ENCODE data around the gene GLIS2.

GLIS2 gene

DNA sequence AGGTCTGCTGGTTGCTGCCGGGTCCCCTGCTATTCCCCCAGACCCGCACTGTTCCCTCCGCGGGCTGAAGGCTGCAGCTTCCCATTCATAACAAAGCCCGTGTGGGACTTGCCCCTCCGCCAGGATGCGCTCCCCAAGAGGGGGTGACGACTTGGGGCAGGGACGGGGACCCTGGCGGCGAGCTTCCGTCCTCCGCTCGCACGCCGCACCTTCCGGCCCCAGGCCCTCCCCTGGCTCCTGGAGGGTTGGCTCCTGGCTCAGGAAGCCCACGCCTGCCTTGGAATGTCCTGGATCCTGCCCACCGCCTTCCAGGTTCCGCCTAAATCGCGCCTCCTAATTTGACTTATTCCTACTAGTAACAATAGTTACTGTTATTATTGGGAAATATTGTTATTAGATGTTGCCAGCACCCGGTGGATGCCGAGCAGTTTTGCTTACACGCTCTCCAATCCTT lies 42.0 kb upstream of the GLIS2 start:
- TF ChIP-seq, protein P1, sequence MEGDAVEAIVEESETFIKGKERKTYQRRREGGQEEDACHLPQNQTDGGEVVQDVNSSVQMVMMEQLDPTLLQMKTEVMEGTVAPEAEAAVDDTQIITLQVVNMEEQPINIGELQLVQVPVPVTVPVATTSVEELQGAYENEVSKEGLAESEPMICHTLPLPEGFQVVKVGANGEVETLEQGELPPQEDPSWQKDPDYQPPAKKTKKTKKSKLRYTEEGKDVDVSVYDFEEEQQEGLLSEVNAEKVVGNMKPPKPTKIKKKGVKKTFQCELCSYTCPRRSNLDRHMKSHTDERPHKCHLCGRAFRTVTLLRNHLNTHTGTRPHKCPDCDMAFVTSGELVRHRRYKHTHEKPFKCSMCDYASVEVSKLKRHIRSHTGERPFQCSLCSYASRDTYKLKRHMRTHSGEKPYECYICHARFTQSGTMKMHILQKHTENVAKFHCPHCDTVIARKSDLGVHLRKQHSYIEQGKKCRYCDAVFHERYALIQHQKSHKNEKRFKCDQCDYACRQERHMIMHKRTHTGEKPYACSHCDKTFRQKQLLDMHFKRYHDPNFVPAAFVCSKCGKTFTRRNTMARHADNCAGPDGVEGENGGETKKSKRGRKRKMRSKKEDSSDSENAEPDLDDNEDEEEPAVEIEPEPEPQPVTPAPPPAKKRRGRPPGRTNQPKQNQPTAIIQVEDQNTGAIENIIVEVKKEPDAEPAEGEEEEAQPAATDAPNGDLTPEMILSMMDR (IDR thresholded peaks at IDR 0.05; ENCODE audit: low read length, missing control alignments), result no peak
- peak; percentile 75 for DNase-seq (ENCODE audit: low read depth)
- peak overlapping the region; percentile 83 for H3K4me3 ChIP-seq (replicated peaks; ENCODE audit: low read depth, low read length)

DNA sequence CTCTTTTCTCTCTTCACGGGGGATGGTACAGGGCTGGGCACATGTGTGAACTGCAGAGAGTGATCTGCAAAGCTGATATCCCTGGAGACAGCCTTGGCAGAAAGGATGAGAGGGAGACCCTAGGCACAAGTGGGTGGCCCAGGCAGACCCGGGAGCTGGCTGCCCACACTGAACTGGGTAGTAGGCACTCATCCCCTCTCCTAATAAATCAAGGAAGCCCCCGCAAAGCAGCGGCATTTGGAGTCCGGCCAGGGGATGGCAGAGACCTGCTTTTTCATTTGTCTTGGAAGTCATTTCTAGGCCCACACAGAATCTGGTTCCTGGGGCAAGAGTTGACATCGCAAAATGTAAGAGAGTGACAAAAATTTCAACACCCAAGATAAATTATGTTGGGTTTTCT lies 40.0 kb upstream of the GLIS2 start:
- DNase-seq (ENCODE audit: low read depth), result no peak
- TF ChIP-seq, protein P1 (IDR thresholded peaks at IDR 0.05; ENCODE audit: low read length, missing control alignments), result no peak
- no peak overlapping the region for H3K4me3 ChIP-seq (replicated peaks; ENCODE audit: low read depth, low read length)

DNA sequence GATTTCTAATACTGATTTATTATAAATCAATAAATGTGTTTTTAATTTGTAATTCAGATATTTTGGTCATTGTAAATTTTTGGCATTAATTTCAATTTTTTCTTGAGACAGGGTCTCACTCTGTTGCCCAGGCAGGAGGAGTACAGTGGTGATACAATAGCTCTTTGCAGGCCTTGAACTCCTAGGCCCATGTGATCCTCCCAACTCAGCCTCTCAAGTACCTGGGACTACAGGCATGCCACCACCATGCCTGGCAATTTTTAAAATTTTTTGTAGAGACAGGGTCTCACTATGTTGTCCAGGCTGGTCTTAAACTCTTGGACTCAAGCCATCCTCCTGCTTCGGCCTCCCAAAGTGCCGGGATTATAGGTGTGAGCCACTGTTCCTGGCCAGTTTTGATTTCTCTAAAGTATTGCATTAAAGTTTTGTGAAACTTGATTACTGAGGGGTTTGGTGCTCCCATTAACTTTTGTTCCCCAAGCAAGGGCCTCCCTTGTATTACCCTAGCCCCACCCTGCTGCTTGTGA lies 37.8 kb upstream of the GLIS2 start:
- H3K4me3 ChIP-seq (replicated peaks; ENCODE audit: low read depth, low read length), result no peak overlapping the region
- no peak for DNase-seq (ENCODE audit: low read depth)
- TF ChIP-seq, protein P1 (IDR thresholded peaks at IDR 0.05; ENCODE audit: low read length, missing control alignments), result no peak

DNA sequence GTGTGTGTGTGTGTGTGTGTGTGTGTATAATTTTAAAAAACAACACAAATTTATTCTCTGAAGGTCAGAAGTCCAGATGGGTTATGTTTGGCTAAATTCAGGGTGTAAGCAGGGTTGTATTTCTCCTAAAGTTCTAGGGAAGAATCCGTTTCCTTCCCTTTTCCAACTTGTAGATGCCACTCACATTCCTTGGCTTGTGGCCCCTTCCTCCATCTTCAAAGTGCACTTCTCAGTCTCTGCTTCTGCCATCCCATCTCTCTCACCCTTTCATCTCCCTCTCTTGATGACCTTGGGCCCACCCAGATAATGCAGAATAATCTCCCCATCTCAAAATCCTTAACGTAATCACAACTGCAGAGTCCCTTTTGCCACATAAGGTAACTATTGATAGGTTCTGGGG lies 35.2 kb upstream of the GLIS2 start:
- TF ChIP-seq, protein P1 (IDR thresholded peaks at IDR 0.05; ENCODE audit: low read length, missing control alignments), result no peak
- DNase-seq (ENCODE audit: low read depth), result no peak
- no peak overlapping the region for H3K4me3 ChIP-seq (replicated peaks; ENCODE audit: low read depth, low read length)

DNA sequence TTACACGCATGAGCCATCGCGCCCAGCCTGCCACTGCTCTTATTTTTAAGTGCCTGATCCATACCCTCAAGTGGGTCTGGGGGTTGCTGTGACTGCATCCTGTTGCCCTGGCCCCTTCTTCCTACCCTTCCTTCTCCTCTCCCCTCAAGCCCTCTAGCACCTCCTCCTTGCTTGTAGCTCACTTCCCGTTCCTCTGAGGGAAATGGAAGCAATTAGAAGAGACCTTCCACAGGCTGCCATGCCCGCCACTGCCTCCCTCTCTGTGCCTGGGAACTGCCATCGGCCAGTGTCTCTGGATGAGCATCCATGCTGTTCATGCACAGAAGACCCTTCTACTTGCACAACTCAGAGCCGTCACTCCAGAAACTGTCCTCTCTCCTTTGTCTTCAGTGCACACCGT lies 32.4 kb upstream of the GLIS2 start:
- DNase-seq (ENCODE audit: low read depth), result no peak
- TF ChIP-seq, protein P1 (IDR thresholded peaks at IDR 0.05; ENCODE audit: low read length, missing control alignments), result no peak
- H3K4me3 ChIP-seq (replicated peaks; ENCODE audit: low read depth, low read length), result no peak overlapping the region

DNA sequence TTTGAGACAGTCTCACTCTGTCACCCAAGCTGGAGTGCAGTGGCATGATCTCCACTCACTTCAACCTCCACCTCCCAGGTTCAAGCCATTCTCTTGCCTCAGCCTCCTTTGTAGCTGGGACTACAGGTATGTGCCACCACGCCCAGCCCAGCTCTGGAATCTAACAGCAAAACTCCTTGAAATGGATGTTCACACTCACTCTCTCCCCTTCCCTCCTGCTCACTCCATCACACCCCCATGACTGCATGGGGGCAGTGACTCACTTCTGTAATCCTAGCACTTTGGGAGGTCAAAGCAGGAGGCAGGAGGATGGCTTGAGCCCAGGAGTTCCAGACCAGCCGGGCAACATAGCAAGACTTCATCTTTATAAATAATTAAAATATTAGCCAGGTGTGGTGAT lies 31.9 kb upstream of the GLIS2 start:
- TF ChIP-seq, protein P1 (IDR thresholded peaks at IDR 0.05; ENCODE audit: low read length, missing control alignments), result no peak
- no peak for DNase-seq (ENCODE audit: low read depth)
- no peak overlapping the region for H3K4me3 ChIP-seq (replicated peaks; ENCODE audit: low read depth, low read length)

DNA sequence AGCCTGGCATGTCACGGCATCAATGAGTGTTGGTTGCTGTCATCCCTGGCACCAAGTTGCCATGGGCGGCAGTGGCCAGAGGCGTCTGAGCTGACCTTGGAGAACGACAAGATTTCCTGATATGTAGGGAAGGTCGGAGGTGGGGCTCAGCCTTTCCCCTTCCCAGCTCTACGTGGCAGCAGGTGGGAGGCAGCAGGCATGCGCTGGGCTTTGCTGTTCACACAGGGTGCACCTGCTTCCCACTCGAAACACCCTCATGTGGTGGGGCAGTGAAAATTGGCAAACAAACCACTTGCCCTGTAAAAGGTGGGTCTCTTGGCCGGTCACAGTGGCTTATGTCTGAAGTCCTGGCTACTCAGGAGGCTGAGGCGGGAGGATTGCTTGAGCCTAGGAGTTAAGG lies 30.7 kb upstream of the GLIS2 start:
- TF ChIP-seq, protein P1 (IDR thresholded peaks at IDR 0.05; ENCODE audit: low read length, missing control alignments), result no peak
- no peak overlapping the region for H3K4me3 ChIP-seq (replicated peaks; ENCODE audit: low read depth, low read length)
- DNase-seq (ENCODE audit: low read depth), result no peak
